Measurements from ENCODE around the gene CBLN3. TPM values are rescaled to one million over a fixed set of nuclear protein-coding genes. Genes with fewer than 3 reads are reported as not detected.

CBLN3 gene
- total and polyA plus RNA-seq, 4 donors, result 0.07 to 0.79 (median 0.46) TPM

- Histone ChIP-seq H3K9me3 (ENCODE audit: control insufficient read depth in 4 of 4, low read length in 3 of 4) (no peaks in the 10 kb centered on the region), H3K4me3 (ENCODE audit: low read depth in 1 of 3, low read length in 3 of 3) (no peak overlapping the region), H3K4me1 (ENCODE audit: control insufficient read depth in 4 of 4, insufficient read depth in 4 of 4, low read length in 3 of 4) (no peaks in the 10 kb centered on the region), H3K27ac (ENCODE audit: low read depth in 1 of 2, low read length in 2 of 2) (no peak overlapping the region), H3K27me3 (ENCODE audit: control insufficient read depth in 4 of 4, insufficient read depth in 4 of 4, low read length in 3 of 4) (no peaks in the 10 kb centered on the region), H3K9ac (ENCODE audit: low read depth in 1 of 2, low read length in 2 of 2) (no peak overlapping the region), H3K36me3 (ENCODE audit: control insufficient read depth in 4 of 4, insufficient read depth in 3 of 4, low read depth in 1 of 4, low read length in 3 of 4) (no peaks in the 10 kb centered on the region)
- DNase-seq (ENCODE audit: low spot score), result no peak
- WGBS, result 95% methylated on average over 3 of the region's 3 CpGs
- TF ChIP-seq EGR1 (IDR thresholded peaks at IDR 0.05; ENCODE audit: low read depth in 2 of 2) (no peak), NR2F2 (IDR thresholded peaks at IDR 0.05) (no peak), MAX (IDR thresholded peaks at IDR 0.05) (no peak), GABPA (IDR thresholded peaks at IDR 0.05 in 1 of 2, conservative IDR thresholded peaks at IDR 0.05 in 1 of 2) (no peak), TAF1 (conservative IDR thresholded peaks at IDR 0.05) (no peak), RAD21 (IDR thresholded peaks at IDR 0.05) (no peak), FOXA2 (IDR thresholded peaks at IDR 0.05) (no peak), HNF4A (conservative IDR thresholded peaks at IDR 0.05) (no peak), REST (IDR thresholded peaks at IDR 0.05) (no peak), ZBTB33 (IDR thresholded peaks at IDR 0.05) (no peak), FOXA1 (IDR thresholded peaks at IDR 0.05) (no peak), JUND (IDR thresholded peaks at IDR 0.05) (no peak), CTCF (IDR thresholded peaks at IDR 0.05; ENCODE audit: low read depth, low read length, missing input control) (no peak), ATF3 (IDR thresholded peaks at IDR 0.05) (no peak), HNF4G (IDR thresholded peaks at IDR 0.05) (no peak), RXRA (IDR thresholded peaks at IDR 0.05) (no peak), YY1 (IDR thresholded peaks at IDR 0.05) (no peak), SP1 (IDR thresholded peaks at IDR 0.05) (no peak)
These were observed 35.9 kb upstream of the CBLN3 start for GRCh38 chr14:24465368-24465767.
